Activated CD4-positive, alpha-beta T cell treated with anti-CD3 and anti-CD28 coated beads, Interleukin-2, Interleukin-4, amounts not matched to agents 100 ng/mL and 50 ng/mL, durations not matched to agents 16 hours and 8 hours (primary cell): Measurements from ENCODE around the gene CIITA.

Experiments used
- DNase-seq: peaks from one replicate; pipeline ENCODE4 v3.0.0-alpha.2; 2020; ENCODE audit warnings: low spot score

Gene CIITA

DNA sequence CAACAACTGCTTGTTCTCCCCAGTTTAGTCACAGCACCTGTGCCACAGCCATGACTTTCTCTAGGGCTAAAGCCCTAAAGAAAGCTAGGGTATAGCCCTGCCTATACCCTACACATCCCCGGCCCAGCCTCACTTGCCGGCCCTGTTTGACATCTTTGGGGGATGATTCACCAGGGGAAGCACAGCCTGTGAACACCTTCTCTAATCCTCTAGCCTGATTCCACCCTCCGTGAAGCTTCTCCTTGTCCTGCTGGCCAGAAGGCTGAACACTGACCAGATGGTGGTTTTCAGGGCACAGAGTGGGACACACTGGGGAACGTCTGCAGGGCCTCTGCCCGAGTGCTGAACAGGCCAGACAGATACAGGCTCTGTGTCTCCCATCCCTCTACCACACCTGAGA is 73.4 kb downstream of the CIITA start:
- no peak for DNase-seq

- DNase-seq: no peak
These were observed 74.0 kb downstream of the CIITA start for GRCh38 chr16:10951026-10951425.

- DNase-seq: no peak
These were observed 77.9 kb downstream of the CIITA start for GRCh38 chr16:10954903-10955302.

DNA sequence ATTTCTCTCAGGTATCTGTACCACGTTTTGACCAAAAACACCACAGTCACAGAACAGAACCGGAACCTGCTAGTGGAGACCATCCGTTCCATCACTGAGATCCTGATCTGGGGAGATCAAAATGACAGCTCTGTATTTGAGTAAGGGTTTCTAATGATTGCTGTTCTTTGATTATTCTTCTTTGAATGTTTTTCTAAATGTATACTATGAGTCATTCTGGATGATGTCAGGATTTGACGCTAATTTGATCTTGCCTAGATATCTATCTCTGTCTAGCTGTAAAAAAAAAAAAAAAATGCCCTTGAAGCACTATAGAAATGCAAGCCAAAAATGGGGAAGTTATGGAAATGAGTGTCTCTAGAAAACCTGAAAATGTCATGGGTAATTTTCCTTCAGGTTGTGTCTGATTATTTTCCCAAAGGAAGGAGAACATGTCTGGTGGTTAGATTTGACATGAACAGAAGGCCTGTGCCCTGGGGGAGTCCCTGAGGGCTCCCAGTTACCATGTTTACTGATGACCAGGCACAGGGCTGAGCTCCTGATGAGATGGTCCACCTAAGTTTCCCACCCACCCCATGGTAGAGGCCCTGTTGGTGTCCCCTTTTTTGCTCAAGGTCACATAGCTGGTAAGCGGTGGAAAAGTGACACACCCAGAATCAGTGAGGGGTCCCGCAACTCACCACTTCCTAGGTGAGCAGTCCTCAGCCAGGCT is 80.9 kb downstream of the CIITA start:
- DNase-seq: peak; percentile 85

DNA sequence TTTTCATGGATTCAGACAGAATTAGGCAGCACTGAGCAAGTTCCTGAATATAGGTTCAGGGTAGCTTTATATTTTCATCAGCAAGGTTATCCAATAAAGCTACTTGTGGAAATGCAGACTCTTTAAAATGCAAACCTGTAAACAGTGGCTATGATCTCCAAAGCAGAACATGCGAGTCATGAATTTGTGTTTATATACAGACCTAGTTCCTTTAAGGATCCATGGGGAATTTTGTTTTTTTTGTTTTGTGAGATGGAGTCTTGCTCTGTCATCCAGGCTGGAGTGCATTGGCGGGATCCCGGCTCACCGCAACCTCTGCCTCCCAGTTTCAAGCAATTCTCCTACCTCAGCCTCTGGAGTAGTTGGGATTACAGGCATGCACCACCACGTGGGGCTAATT is 82.2 kb downstream of the CIITA start:
- DNase-seq: no peak

DNA sequence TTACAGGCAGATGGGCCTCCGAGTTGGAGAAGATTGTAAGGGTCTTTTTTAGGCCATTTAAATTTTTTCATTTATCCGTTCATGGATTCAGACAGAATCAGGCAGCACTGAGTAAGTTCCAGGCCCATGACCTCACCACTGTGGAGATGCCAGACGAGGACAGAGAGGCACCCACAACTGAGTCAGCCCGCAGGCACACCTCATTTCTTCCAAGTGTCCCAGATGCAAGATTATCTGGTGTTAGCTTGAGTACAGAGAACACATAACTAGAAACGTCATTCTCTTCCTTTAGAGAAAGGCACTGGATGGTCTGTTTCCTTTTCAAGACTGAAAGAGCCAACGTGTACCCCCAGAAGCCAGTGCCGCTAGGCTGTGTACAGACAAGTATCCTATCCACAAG is 84.2 kb downstream of the CIITA start:
- no peak for DNase-seq

- DNase-seq: peak; percentile 92
These were observed 87.3 kb downstream of the CIITA start for GRCh38 chr16:10964039-10964890.

- peak; percentile 91 for DNase-seq
These were observed 87.9 kb downstream of the CIITA start for GRCh38 chr16:10964891-10965326.

DNA sequence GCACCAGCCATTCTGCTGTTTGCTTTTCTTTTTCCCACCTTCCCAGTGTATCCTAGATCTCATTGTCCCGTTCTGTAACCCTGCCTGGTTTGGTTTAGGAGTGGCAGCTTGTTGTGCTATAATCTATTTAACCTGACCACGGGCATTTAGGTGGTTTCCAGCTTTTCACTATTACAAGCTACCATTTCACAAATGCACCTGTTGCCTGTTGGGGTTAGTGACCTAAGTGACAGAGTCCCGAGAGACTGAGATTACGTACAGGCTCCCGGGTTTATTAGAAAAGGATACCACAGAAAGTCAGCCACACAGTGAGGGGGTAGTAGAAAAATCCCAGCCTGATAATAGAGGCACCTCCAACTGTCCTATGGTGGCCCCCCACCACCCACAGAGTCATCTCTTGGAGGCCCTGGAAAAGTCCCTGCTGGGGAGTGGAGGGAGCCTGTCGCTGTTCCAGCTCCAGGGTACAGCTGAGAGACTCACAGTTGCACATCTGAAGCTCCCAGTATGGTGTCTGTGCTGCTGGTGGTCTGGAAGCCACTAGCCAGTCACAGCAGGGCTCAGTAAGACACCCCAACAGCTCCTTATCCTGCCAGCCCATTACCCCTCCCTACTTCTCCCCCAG is 88.5 kb downstream of the CIITA start:
- DNase-seq: peak; percentile 87

- DNase-seq: no peak
These were observed 89.1 kb downstream of the CIITA start for GRCh38 chr16:10966129-10966528.

DNA sequence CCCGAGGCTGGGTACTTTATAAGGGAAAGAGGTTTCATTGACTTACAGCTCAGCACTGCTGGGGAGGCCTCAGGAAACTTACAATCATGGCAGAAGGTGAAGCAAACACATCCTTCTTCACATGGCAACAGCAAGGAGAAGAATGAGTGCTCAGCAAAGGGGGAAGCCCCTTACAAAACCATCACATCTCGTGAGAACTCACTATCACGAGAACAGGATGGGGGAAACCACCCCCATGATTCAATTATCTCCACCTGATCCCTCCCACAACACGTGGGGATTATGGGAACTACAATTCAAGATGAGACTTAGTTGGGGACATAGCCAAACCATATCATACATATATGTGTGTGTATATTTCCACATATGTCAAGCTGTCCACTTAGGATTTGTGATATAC is 89.6 kb downstream of the CIITA start:
- DNase-seq: peak; percentile 71

GRCh38 chr16:10967986-10968385 is 91.0 kb downstream of the CIITA start:
- DNase-seq: no peak

- no peak for DNase-seq
These were observed 91.5 kb downstream of the CIITA start for GRCh38 chr16:10968498-10968897.

GRCh38 chr16:10969615-10970014 is 92.6 kb downstream of the CIITA start:
- no peak for DNase-seq

GRCh38 chr16:10970065-10970464 is 93.1 kb downstream of the CIITA start:
- no peak for DNase-seq

- peak; percentile 67 for DNase-seq
These were observed 94.6 kb downstream of the CIITA start for GRCh38 chr16:10971560-10971961.

GRCh38 chr16:10972108-10972818 is 95.3 kb downstream of the CIITA start:
- no peak for DNase-seq

GRCh38 chr16:10972819-10973464 is 95.9 kb downstream of the CIITA start:
- no peak for DNase-seq

DNA sequence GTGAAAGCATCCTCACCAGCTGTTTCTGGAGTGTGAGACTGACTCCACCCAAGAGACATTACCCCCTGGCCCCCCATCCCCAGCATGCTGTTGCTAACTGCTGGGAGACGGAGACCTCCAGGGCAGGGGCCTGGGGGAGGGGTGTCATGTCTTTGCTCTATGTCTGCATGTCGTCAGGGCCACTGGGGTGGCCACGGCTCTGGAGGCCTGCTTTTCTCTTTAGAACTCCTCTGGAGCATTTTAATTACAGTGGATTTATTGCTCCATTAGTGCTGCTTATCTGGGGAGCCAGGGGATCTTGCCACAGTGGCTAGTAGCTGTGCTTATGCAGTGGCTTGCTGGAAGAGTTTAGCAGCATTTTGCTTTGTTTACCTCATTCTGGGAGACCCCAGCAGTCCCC is 99.6 kb downstream of the CIITA start:
- DNase-seq: no peak

- no peak for DNase-seq
These were observed 101.1 kb downstream of the CIITA start for GRCh38 chr16:10978124-10978523.

- no peak for DNase-seq
These were observed 102.0 kb downstream of the CIITA start for GRCh38 chr16:10978871-10979446.
